Astrocyte of the spinal cord (primary cell): ENCODE measurements around the gene TBC1D22A.

Source experiments
- DNase-seq: peaks from one replicate; pipeline ENCODE4 v3.0.0; 2011; ENCODE audit warnings: low read depth, low spot score
- H3K4me3 ChIP-seq: 2 replicates; pipeline ENCODE4 v1.5.1; 2011; ENCODE audit warnings: low read depth, mild to moderate bottlenecking, low read length, moderate library complexity
- CTCF ChIP-seq: IDR thresholded peaks from 2 replicates; pipeline ENCODE4 v1.5.1; 2012; ENCODE audit warnings: low read depth, mild to moderate bottlenecking, low read length, inconsistent platforms
- in situ Hi-C: cut with HindIII; loops from 2 replicates; pipeline ENCODE4 v1.10.0; 2017; ENCODE audit warnings: low sequenced_read_pairs

The TBC1D22A gene

GRCh38 chr22:47052236-47053012, 290.0 kb downstream of the TBC1D22A start:
- TF ChIP-seq CTCF: no peak
- in situ Hi-C loops: no loop called here
- H3K4me3 ChIP-seq: no peak overlapping the region
- DNase-seq: no peak

- TF ChIP-seq CTCF: no peak
- in situ Hi-C loops: no loop called here
- DNase-seq: no peak
- H3K4me3 ChIP-seq: no peak overlapping the region
These were observed 290.7 kb downstream of the TBC1D22A start for GRCh38 chr22:47053013-47053725.

DNA sequence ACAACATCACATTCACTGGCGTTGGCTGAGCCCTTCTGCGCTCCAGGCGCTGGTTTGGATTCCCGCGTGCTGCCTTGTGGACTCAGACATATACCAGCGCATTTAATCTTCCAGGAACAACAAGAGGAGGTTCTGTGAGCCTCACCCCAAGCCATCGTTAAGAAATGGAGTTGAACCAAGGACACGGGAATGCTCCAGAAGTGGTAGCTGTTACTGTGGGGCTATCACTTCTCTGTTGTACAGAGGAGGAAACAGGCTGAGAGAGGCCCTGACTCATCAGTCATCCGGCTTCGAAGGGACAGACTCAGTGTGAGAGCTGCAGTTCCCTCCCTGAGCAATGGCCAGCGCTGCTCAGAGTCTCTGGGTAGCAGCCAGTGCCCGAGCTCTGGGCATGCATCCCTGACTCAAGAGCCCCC, 291.3 kb downstream of the TBC1D22A start:
- DNase-seq: peak; percentile 67
- H3K4me3 ChIP-seq: no peak overlapping the region
- no peak for TF ChIP-seq CTCF
- in situ Hi-C loops: no loop called here

DNA sequence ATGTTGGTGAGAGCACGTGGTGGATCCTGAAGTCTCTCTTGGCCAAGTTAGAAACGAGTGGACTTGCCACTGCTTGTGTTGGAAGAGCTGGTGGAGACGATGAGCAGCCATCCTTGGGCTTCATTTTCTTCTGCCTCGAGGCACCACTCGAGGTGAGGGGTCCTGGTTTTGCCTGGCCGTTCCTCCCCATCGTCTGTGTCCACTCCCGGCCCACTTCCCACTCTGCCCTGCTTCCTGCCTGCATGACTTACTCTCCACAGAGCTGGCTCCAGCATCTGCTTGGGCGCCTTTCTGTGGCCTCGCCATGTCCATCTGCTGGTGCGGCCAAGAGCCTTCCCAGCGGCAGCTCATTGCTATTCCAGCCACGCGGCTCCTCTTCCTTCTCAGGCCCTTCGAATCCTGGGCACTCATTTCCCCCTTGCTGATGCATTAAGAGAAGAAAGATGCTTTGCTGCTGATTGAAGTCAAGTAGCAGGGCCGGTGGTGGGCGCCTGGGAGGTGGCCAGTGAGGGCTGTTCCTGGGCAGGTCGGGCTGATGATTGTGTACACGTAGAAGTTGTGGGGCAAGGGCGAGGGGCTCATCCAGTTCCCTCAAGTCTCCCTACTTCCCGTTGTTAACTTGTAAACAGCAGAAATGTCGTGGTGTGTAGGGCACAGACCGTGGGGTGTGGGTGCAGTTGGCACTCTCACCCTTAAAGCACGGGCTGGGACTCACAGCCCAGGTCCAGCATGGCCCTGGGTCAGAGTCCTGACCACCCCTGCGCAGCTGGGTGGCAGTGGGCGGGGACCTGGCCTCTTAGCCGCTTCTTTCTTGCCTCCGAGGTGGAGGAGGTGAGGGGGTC, 292.0 kb downstream of the TBC1D22A start:
- in situ Hi-C loops: no loop called here
- H3K4me3 ChIP-seq: no peak overlapping the region
- TF ChIP-seq CTCF: no peak
- DNase-seq: no peak

GRCh38 chr22:47055073-47055355, 292.6 kb downstream of the TBC1D22A start:
- no peak overlapping the region for H3K4me3 ChIP-seq
- no peak for DNase-seq
- TF ChIP-seq CTCF: no peak
- in situ Hi-C loops: no loop called here

- H3K4me3 ChIP-seq: no peak overlapping the region
- in situ Hi-C loops: no loop called here
- TF ChIP-seq CTCF: no peak
- no peak for DNase-seq
These were observed 293.0 kb downstream of the TBC1D22A start for GRCh38 chr22:47055461-47055860.
